Stimulated activated CD4-positive, alpha-beta T cell treated with anti-CD3 and anti-CD28 coated beads, Interleukin-4, amount 100 ng/mL, for 24 hours (primary cell): ENCODE data around the gene PACSIN2.

Experiments used
- DNase-seq: peaks from one replicate; pipeline ENCODE4 v3.0.0-alpha.2; 2020

The PACSIN2 gene

GRCh38 chr22:42855721-42856120, 159.2 kb downstream of the PACSIN2 start:
- DNase-seq = no peak

- no peak for DNase-seq
These were observed 159.7 kb downstream of the PACSIN2 start for GRCh38 chr22:42855211-42855610.

- DNase-seq = no peak
These were observed 165.9 kb downstream of the PACSIN2 start for GRCh38 chr22:42848941-42849550.

- DNase-seq = no peak
These were observed 167.8 kb downstream of the PACSIN2 start for GRCh38 chr22:42847110-42847509.

- DNase-seq = no peak
These were observed 170.2 kb downstream of the PACSIN2 start for GRCh38 chr22:42844756-42845155.

GRCh38 chr22:42842658-42843370, 172.1 kb downstream of the PACSIN2 start:
- no peak for DNase-seq

GRCh38 chr22:42841444-42841843, 173.5 kb downstream of the PACSIN2 start:
- no peak for DNase-seq

- no peak for DNase-seq
These were observed 177.4 kb downstream of the PACSIN2 start for GRCh38 chr22:42837556-42837955.

- no peak for DNase-seq
These were observed 178.9 kb downstream of the PACSIN2 start for GRCh38 chr22:42836026-42836425.

GRCh38 chr22:42834177-42834949, 180.6 kb downstream of the PACSIN2 start:
- DNase-seq = no peak

GRCh38 chr22:42833104-42833503, 181.8 kb downstream of the PACSIN2 start:
- no peak for DNase-seq

GRCh38 chr22:42831712-42832111, 183.2 kb downstream of the PACSIN2 start:
- no peak for DNase-seq

GRCh38 chr22:42830161-42830560, 184.8 kb downstream of the PACSIN2 start:
- DNase-seq = no peak

GRCh38 chr22:42829302-42829701, 185.6 kb downstream of the PACSIN2 start:
- no peak for DNase-seq

- no peak for DNase-seq
These were observed 189.2 kb downstream of the PACSIN2 start for GRCh38 chr22:42825796-42826195.

GRCh38 chr22:42821386-42821785, 193.6 kb downstream of the PACSIN2 start:
- DNase-seq = no peak

- no peak for DNase-seq
These were observed 194.7 kb downstream of the PACSIN2 start for GRCh38 chr22:42820045-42820763.
